ENCODE measurements around the gene PRKACG.

Gene PRKACG

DNA sequence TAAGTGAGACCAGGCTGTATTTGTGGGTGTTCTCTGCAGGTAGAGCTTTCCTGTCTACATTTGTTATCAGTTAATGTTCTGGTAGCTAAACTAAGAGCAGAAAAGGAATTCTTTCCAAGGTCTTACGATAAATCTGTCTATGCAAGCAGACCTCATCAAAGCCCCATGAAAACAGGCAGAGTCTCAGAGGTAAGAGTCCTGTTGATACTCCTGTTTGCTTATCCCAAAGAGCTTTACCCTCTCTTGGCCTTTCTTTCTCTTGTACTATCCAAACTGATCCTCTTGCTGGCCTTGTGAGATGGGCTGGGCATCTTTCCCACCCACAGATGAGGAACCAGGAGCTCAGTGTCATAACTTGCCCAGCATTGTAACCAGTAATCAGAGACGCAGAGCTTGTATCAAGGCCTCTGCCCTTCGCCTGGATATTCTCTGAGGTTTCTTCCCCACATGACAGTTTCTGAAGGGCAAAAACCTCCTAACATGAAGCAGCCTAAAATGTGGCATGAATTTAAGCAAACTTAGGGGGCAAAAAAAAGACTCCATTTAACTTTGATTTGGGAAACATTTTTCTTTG is 33.5 kb downstream of the PRKACG start:
- no peak for DNase-seq

DNA sequence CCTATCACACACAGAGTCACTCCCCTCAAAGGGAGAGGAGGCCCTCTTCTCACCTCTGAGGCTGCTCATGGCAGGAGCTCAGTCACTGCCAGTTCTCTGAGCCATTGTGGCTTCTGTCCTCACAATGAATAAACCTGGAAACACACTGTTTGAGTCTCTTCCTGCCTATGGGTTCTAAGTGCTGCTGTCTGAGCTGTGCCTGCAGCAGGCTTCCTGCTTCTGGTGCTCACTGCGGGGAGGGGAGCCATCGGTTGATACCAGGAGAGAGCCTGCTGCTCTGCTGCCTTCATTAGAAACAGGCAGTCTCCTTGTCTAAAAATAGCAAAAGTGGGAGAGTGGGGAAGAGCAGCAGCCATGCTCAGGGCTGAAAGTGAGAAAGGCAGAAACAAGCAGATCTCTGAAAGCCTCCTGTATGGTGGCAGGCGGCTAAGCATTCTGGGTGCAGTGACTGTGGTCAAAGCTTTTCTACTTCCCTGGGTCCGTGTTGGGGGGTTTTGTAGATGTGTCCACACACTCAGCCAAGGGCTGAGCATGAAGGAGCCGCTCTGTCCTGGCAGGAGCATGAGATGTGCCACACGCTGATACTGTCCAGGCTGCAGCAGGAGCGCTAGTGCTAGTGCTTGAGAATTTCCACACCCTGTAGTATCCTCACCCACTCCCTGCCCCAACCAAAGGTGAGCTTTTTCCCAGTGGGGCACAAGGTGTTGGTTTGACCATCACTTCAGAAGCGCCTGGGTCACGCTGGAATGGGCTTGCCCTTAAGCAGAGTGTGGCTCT is 34.2 kb downstream of the PRKACG start:
- DNase-seq = no peak

DNA sequence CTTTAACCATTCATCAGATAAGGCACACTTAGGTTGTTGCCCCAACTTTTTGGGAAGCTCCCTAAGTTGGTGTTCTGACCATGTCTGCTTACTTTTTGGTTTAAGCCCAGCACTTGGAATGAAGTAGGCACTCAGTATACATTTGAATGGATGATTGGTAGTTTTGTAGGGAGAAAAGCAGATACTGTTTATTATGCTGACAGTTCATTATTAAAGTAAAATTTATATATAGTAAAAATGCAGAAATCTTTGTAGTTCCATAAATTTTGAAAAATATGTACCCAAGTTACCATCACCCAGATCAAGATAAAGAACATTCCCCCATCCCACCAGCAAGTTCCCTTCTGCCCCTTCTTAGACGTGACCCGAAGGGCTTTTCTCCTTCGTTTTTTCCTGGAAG is 35.4 kb downstream of the PRKACG start:
- DNase-seq = no peak

DNA sequence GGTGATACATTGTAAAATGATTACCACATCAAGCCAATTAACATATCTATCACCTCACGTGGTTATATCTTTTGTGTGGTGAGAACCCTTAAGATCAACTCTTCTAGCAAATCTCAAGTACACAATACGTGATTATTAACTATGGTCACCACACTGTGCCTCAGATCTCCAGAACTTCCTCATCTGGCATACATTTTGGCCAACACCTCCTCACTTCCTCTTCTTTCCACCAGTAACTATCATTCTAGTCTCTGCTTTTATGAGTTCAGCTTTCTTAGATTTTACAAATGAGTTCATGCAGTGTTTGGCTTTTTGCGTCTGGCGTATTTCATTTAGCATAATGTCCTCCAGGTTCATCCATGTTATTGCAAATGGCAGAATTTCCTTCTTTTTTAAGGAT is 35.8 kb downstream of the PRKACG start:
- no peak for DNase-seq

DNA sequence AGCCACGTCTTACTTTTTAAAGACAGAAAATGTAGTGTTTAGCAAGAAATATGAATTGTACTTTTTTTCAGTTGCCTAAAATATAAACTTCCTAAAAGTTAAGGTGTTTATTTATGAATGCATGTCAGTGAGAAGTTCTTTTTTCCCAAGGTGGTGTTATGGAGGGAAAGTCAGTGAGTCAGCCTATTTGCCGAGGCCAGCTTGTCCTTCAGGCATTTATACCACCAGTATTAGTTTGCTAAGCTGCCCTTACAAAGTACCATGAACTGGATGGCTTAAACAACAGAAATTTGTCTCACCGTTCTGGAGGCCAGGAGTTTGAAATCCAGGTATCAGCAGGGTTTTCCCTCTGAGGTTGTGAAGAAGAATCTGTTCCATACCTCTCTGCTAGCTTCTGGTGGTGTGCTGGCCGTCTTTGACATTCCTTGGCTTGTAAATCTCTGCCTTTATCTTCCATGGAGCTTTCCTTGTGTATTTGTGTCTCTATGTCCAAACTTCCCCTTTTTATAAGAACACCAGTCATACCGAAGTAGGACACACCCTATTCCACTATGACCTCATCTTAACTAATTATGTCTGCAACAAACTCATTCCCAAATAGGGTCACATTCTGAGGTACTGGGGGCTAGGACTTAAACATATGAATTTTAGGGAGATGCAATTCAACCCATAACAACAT is 38.4 kb downstream of the PRKACG start:
- DNase-seq = no peak

DNA sequence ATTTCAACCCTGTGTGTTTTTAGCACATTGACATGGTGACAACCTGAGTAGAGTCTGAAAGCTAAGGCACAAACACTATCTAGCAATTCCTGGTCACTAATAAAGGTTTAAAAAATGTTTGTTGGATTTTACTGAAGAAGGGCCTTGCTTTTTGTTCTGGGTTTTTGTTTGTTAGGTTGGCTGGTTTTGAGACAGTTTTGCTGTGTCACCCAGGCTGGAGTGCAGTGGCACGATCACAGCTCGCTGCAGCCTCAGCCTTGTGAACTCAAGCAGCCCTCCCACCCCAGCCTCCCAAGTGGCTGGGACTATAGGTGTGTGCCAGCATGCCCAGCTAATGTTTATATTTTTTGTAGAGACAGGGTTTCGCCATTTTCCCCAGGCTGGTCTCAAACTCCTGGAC is 39.0 kb downstream of the PRKACG start:
- no peak for DNase-seq

DNA sequence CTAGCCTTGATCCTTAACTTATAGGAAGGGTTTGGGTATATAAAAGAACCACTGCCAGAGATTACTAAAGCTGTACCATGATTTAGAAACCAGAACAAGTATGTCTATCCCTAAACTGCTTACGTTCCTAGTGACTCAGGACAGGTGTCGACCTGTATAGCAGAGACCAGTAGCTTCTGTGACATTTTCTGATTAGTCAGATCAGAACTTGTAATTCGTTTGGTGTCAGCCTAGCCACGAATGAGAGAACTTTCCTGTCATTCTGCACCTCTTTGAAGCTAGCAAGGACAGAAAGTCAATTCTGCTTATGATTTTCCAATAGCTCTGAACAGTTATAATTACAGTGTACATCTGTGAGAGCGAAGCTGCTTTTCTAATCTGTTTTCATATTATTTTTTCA is 39.5 kb downstream of the PRKACG start:
- DNase-seq = no peak

DNA sequence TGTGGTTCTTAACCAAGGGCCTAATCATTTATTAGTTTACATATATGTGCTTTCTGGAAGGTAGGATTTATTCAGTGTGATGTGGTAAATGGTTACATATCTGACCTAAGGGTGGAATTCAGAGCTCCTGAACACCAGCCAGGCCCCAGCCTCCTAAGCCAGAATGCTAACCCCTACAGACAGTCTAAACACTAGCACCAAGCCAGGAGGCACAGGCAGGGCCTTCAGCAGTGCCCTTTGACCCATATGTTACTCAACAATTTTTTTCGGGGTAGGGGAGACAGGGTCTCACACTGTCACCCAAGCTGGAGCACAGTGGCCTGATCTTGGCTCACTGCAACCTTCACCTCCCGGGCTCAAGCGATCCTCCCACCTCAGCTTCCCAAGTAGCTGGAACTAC is 40.3 kb downstream of the PRKACG start:
- DNase-seq = no peak

DNA sequence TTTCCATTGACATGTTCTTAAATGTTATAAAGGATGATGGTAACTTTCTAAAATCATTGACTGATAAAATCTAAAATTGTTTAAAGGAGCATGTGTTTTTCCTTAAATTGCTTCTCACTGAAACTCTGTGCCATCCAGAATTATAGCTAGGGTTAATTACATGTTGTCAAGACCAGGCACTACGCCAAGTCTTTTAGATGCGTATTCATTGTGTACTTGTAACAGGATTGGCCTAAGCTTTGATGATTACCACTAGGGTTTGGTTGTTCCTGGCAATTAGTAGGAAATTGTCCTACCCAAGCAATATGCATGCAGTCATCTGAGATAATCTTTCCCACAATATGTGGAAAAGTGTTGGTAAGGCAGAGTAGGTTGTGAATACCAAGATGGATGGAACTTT is 43.8 kb downstream of the PRKACG start:
- peak; percentile 4 for DNase-seq

DNA sequence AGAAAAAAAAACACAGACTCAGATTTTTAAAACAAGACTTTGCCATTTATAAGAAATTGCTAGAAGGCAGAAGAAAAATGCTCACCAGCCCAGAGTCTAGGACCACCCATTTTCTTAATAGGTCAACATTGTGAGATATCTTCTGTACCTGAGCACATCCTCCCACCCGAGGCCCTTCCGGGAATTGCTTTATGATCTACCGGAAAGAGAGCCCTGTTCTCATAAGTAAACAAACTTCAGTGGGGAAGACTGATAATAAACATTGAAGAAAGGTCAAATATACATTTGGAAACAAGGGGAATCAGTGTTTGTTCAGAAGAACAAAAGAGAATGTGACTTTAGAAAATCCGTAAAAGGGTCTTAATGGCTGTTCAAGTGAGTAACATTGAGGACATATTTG is 44.4 kb downstream of the PRKACG start:
- no peak for DNase-seq

DNA sequence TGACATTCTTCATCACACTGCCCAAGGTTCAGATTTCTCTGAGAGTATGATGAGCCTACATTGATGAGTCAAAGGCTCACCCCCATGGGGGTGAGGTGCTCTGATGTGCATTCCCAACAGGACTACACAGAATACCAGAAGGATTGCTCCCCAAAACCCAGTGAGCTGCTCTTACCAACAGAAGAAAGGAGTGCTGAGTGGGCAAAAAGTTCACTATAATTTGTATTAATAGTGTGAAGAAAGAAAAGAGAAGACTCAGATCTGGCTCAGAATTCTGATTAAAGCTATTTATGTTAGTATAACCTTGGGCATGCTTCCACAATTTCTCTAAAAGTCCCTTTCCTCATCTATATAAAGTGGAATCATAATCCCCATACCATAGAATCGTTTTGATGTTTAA is 46.1 kb downstream of the PRKACG start:
- DNase-seq = no peak

DNA sequence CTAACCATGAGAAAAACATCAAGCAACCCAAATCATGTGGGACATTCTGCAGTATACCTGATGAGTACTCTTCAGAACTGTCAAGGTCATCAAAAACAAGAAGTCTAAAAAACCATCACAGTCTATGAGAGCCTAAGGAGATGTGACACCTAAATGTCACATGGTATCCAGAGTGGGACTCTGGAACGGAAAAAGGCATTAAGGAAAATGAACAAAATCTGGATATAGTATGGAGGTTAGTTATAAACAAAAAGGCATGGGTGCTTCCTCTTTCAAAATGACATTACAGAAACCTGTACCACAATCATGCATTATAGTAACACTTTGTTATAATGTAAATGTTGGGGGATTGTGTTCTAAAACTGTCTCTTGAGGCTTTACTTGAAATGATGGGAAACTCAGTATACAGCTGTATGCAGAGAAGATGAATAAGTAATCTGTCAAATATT is 47.4 kb downstream of the PRKACG start:
- no peak for DNase-seq

DNA sequence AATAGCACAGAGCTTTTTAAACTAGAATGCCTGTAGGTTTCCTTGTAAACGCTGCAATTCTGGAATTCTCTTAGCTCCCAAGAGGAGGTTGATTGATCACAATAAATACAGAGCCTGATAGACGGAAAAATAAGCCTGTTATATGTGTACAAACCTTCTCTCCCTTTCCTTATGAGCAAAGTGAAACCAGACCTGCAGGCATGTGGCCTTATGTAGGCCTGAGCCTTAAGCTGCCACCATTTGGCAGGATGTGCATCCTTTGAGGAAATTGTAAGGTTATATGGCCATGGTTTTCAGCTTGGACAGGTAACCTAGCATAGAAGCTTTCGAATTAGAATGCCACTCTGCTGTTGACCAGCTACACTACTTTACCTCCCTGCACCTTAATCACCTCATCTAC is 49.1 kb downstream of the PRKACG start:
- no peak for DNase-seq

DNA sequence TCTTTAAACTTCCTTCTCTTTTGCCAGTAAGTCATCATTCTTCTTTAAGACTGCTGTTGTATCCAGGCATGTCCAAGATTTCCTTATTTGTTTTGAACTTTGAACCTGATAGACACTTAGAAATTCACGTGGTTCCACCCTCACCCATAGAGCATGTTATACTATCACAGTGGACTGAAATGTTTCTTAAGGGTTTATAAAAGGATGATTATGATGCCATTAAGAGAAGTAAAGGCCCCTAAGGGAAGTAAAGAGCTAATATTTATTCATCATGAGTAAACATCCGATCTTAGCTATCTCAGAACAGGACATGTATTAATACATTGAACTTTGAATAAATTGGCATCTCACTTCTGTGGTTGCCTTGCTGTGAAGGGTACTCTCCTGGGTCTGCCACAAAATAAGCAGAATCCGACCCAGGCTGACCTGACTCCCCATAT is 49.8 kb downstream of the PRKACG start:
- DNase-seq = no peak

DNA sequence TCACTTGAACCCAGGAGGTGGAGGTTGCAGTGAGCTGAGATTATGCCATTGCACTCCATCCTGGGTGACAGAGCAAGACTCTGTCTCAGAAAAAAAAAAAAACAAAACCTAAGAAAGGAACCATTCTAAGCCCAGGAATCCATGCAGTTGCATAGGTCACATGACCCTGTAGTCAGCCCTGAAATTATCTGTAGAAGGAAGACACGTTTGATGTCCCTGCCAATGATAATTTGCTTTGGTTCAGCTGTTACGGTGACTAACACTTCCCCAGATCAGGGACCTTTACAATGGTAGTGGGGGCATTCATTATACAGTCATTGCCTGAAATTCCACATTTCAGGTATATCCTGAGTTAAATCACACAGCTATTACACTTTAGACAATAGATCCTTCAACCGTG is 50.5 kb downstream of the PRKACG start:
- DNase-seq = no peak
